ENCODE measurements around the gene JAZF1.

DNA sequence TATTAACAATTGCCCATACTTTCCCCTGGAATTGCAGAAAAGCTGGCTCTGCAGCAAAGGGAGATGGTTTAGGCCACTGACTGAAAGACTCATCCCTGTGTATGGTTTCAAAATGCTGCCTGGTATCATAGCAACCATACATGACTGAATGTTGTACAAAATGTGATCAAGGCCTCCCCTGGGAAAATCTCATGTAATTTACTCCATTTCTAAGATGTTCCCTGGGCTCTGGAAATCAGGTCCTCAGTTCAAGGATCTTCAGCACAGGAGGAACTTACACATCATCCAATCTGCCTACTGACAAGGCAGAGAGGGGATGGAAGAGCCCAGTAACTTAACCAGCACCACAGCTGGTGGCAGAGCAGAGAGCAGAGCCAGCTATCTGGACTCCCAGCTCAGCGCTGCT lies 111.8 kb downstream of the JAZF1 start:
- TF ChIP-seq, protein P1, sequence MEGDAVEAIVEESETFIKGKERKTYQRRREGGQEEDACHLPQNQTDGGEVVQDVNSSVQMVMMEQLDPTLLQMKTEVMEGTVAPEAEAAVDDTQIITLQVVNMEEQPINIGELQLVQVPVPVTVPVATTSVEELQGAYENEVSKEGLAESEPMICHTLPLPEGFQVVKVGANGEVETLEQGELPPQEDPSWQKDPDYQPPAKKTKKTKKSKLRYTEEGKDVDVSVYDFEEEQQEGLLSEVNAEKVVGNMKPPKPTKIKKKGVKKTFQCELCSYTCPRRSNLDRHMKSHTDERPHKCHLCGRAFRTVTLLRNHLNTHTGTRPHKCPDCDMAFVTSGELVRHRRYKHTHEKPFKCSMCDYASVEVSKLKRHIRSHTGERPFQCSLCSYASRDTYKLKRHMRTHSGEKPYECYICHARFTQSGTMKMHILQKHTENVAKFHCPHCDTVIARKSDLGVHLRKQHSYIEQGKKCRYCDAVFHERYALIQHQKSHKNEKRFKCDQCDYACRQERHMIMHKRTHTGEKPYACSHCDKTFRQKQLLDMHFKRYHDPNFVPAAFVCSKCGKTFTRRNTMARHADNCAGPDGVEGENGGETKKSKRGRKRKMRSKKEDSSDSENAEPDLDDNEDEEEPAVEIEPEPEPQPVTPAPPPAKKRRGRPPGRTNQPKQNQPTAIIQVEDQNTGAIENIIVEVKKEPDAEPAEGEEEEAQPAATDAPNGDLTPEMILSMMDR (IDR thresholded peaks at IDR 0.05): no peak
- TF ChIP-seq POLR2A (IDR thresholded peaks at IDR 0.05): no peak

Measured in prostate gland (tissue), 2 donors.